K562 (cell line): Measurements from ENCODE around the gene MICAL2. TPM values are rescaled to one million over a fixed set of nuclear protein-coding genes. Genes with fewer than 3 reads are reported as not detected.

Experiments used
- BRD9 ChIP-seq: fragments of 450-650 bp; IDR thresholded peaks from 2 replicates; pipeline ENCODE4 v1.6.1; 2018; ENCODE audit warnings: low read depth; ENCODE audit not compliant: partially characterized antibody
- CREM ChIP-seq: IDR thresholded peaks from 2 replicates; pipeline ENCODE4 v1.6.1; 2014; ENCODE audit warnings: antibody characterized with exemption, low read depth
- JUND ChIP-seq, 2 experiments: IDR thresholded peaks; 2 replicates in 1 of 2; 3 replicates in 1 of 2; pipeline ENCODE4 v1.6.1; 2011; ENCODE audit warnings: borderline replicate concordance in 2 of 2, low read depth in 2 of 2, low read length in 2 of 2, improper control_type of control experiment in 1 of 2, missing biosample characterization in 1 of 2, missing genetic modification characterization in 1 of 2, missing genetic modification reagents in 1 of 2
- RCOR1 ChIP-seq, 2 experiments: IDR thresholded peaks; 2 replicates each; pipeline ENCODE4 v1.6.1; 2012; ENCODE audit warnings: low read depth in 2 of 2, low read length in 2 of 2, borderline replicate concordance in 1 of 2, improper control_type of control experiment in 1 of 2
- SMARCB1 ChIP-seq: IDR thresholded peaks from 2 replicates; pipeline ENCODE4 v1.6.1; 2011; ENCODE audit warnings: improper control_type of control experiment, low read depth; ENCODE audit not compliant: insufficient read length
- polyA plus RNA-seq, 8 experiments: library from polyadenylated mRNA; depleted of rRNA in 4 of 8; stranded (reverse) in 5 of 8; unstranded in 3 of 8; fragments of >200 nt; fragmentation: Nextera tagmentation in 2 of 8; fragmentation: Illumina TruSeq in 1 of 8; extraction: Ambion mirVana in 2 of 8; extraction: Trizol in 1 of 8; gene quantifications; 2 replicates each; pipeline versions ENCODE4 v1.2.1 to v1.2.3, GENCODE V29; 2011 to 2014; ENCODE audit warnings: inconsistent platforms in 1 of 8, missing spikeins in 1 of 8
- total RNA-seq, 7 experiments: library from RNA; depleted of rRNA in 6 of 7; stranded (reverse); fragments of >200 nt in 6 of 7; fragmentation: Illumina TruSeq in 2 of 7; extraction: Trizol in 2 of 7; gene quantifications; 2 replicates each; pipeline versions ENCODE4 v1.2.1 to v1.2.3, GENCODE V29; 2011 to 2021; ENCODE audit warnings: low replicate concordance in 1 of 7
- TF ChIP-seq, protein P1 (sequence below): fragments of 450-650 bp; IDR thresholded peaks from 2 replicates; pipeline ENCODE4 v1.6.1; 2017; ENCODE audit warnings: antibody characterized with exemption, mild to moderate bottlenecking
- TF ChIP-seq, protein P2 (sequence below), 3 experiments: IDR thresholded peaks in 2 of 3; conservative IDR thresholded peaks in 1 of 3; 2 replicates each; pipeline ENCODE4 v1.5.1; 2011 to 2012; ENCODE audit warnings: low read length in 3 of 3, mild to moderate bottlenecking in 3 of 3, control low read depth in 2 of 3, improper control_type of control experiment in 1 of 3, inconsistent platforms in 1 of 3, low read depth in 1 of 3, mixed read lengths in 1 of 3, moderate library complexity in 1 of 3; ENCODE audit not compliant: insufficient read depth in 2 of 3
- TF ChIP-seq, protein P3 (sequence below), 2 experiments: fragments of 450-650 bp; formaldehyde crosslinking in 1 of 2; IDR thresholded peaks; 2 replicates each; pipeline versions ENCODE4 v1.4.0 to v1.6.1; 2014 to 2020; ENCODE audit warnings: mild to moderate bottlenecking in 2 of 2, borderline replicate concordance in 1 of 2, low read depth in 1 of 2

MICAL2 gene
- total and polyA plus RNA-seq, 9 of the 15 experiments (the other 6 are each of a cell fraction or from before 2014, with no cell fraction given): 4.7 to 64.2 (median 33.6) TPM

DNA sequence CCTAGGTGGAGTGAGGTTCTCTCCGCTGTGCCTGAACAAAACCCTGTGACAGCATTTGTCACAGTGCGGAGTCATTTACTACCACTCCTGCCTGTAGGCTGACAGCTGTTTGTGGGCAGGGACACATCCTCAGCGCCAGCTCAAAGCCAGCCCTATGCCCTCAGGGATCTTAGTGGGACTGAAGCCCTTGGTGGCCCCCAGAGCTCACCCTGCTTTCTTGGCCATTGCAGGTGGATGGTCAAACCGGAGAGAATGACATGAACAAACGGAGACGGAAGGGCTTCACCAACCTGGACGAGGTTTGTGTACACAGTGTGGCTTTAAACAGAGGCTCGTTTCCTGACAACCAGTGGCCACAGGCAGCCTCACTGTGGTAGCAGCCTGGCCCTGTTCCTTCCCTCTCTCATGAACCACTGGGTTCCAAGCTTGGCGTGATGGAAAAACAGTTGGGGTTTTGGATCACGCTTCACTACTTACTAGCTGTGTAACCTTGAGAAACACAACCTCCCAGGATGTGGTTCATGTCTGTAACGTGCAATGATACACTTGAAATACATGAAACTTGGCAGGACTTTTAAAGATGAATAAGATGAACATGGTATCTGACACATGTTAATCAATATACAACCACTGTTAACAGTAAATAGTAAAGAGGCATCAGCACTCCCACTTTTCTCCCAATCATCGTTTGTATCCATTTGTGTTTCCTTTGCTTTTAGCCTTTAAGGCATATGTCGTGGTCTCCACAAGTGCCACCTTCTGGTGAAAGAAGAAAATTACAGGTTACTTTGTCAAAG, 125.8 kb downstream of the MICAL2 start (continued):
- TF ChIP-seq, protein P1, sequence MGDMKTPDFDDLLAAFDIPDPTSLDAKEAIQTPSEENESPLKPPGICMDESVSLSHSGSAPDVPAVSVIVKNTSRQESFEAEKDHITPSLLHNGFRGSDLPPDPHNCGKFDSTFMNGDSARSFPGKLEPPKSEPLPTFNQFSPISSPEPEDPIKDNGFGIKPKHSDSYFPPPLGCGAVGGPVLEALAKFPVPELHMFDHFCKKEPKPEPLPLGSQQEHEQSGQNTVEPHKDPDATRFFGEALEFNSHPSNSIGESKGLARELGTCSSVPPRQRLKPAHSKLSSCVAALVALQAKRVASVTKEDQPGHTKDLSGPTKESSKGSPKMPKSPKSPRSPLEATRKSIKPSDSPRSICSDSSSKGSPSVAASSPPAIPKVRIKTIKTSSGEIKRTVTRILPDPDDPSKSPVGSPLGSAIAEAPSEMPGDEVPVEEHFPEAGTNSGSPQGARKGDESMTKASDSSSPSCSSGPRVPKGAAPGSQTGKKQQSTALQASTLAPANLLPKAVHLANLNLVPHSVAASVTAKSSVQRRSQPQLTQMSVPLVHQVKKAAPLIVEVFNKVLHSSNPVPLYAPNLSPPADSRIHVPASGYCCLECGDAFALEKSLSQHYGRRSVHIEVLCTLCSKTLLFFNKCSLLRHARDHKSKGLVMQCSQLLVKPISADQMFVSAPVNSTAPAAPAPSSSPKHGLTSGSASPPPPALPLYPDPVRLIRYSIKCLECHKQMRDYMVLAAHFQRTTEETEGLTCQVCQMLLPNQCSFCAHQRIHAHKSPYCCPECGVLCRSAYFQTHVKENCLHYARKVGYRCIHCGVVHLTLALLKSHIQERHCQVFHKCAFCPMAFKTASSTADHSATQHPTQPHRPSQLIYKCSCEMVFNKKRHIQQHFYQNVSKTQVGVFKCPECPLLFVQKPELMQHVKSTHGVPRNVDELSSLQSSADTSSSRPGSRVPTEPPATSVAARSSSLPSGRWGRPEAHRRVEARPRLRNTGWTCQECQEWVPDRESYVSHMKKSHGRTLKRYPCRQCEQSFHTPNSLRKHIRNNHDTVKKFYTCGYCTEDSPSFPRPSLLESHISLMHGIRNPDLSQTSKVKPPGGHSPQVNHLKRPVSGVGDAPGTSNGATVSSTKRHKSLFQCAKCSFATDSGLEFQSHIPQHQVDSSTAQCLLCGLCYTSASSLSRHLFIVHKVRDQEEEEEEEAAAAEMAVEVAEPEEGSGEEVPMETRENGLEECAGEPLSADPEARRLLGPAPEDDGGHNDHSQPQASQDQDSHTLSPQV: peak; percentile 76; the same call in 1 of the 2 replicates
- peak; percentile 38; the same call in 1 of the 2 replicates for TF ChIP-seq JUND (IDR thresholded peaks at IDR 0.05; ENCODE audit: borderline replicate concordance, low read depth, low read length)
- TF ChIP-seq JUND (tag; IDR thresholded peaks at IDR 0.05; ENCODE audit: borderline replicate concordance, low read depth, low read length): 0 out of 3 replicates have a peak, but pooled peaks have one; percentile 32
- peak; percentile 24 for TF ChIP-seq BRD9
- 0 out of 2 replicates have a peak, but pooled peaks have one; percentile 10 for TF ChIP-seq CREM
- no peak for TF ChIP-seq SMARCB1
- TF ChIP-seq, protein P2, sequence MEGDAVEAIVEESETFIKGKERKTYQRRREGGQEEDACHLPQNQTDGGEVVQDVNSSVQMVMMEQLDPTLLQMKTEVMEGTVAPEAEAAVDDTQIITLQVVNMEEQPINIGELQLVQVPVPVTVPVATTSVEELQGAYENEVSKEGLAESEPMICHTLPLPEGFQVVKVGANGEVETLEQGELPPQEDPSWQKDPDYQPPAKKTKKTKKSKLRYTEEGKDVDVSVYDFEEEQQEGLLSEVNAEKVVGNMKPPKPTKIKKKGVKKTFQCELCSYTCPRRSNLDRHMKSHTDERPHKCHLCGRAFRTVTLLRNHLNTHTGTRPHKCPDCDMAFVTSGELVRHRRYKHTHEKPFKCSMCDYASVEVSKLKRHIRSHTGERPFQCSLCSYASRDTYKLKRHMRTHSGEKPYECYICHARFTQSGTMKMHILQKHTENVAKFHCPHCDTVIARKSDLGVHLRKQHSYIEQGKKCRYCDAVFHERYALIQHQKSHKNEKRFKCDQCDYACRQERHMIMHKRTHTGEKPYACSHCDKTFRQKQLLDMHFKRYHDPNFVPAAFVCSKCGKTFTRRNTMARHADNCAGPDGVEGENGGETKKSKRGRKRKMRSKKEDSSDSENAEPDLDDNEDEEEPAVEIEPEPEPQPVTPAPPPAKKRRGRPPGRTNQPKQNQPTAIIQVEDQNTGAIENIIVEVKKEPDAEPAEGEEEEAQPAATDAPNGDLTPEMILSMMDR (IDR thresholded peaks at IDR 0.05 in 2 of 3, conservative IDR thresholded peaks at IDR 0.05 in 1 of 3; ENCODE audit: insufficient read depth in 2 of 3, low read depth in 1 of 3, low read length in 3 of 3): peak; percentile 61 to 77 (median 72); a peak in 5 of 6 replicates
- TF ChIP-seq, protein P3, sequence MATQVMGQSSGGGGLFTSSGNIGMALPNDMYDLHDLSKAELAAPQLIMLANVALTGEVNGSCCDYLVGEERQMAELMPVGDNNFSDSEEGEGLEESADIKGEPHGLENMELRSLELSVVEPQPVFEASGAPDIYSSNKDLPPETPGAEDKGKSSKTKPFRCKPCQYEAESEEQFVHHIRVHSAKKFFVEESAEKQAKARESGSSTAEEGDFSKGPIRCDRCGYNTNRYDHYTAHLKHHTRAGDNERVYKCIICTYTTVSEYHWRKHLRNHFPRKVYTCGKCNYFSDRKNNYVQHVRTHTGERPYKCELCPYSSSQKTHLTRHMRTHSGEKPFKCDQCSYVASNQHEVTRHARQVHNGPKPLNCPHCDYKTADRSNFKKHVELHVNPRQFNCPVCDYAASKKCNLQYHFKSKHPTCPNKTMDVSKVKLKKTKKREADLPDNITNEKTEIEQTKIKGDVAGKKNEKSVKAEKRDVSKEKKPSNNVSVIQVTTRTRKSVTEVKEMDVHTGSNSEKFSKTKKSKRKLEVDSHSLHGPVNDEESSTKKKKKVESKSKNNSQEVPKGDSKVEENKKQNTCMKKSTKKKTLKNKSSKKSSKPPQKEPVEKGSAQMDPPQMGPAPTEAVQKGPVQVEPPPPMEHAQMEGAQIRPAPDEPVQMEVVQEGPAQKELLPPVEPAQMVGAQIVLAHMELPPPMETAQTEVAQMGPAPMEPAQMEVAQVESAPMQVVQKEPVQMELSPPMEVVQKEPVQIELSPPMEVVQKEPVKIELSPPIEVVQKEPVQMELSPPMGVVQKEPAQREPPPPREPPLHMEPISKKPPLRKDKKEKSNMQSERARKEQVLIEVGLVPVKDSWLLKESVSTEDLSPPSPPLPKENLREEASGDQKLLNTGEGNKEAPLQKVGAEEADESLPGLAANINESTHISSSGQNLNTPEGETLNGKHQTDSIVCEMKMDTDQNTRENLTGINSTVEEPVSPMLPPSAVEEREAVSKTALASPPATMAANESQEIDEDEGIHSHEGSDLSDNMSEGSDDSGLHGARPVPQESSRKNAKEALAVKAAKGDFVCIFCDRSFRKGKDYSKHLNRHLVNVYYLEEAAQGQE (IDR thresholded peaks at IDR 0.05; ENCODE audit: borderline replicate concordance): peak; percentile 78
- TF ChIP-seq, protein P3 (CRISPR knock-in tag; IDR thresholded peaks at IDR 0.05; ENCODE audit: low read depth): no peak
- TF ChIP-seq RCOR1 (IDR thresholded peaks at IDR 0.05; ENCODE audit: borderline replicate concordance in 1 of 2, low read depth in 2 of 2, low read length in 2 of 2): 0 out of 4 replicates have a peak, but pooled peaks of 1 of the 2 experiments have one; percentile 26
